Trophoblast cell (in vitro differentiated cells and primary cell): Measurements from ENCODE around the gene UBA1. TPM values are rescaled to one million over a fixed set of nuclear protein-coding genes. Genes with fewer than 3 reads are reported as not detected.
A peak's percentile ranks its signal among the peaks of the same experiment; 100 is the strongest.

Experiments used
- DNase-seq, 2 donors: peaks; one replicate each; pipeline ENCODE4 v3.0.0-alpha.2; 2016
- H2AFZ ChIP-seq: 2 replicates; pipeline ENCODE4 v1.6.1; 2013; ENCODE audit warnings: low read length, moderate library complexity, mild to moderate bottlenecking; ENCODE audit not compliant: insufficient read depth, poor library complexity
- H2AK5ac ChIP-seq: 2 replicates; pipeline ENCODE4 v1.6.1; 2013; ENCODE audit warnings: mild to moderate bottlenecking, low read length
- H2BK120ac ChIP-seq: 2 replicates; pipeline ENCODE4 v1.6.1; 2013; ENCODE audit warnings: low read length, mild to moderate bottlenecking, moderate library complexity; ENCODE audit not compliant: insufficient read depth, poor library complexity
- H2BK12ac ChIP-seq: 2 replicates; pipeline ENCODE4 v1.6.1; 2013; ENCODE audit warnings: mild to moderate bottlenecking, low read length, moderate library complexity
- H2BK5ac ChIP-seq: 2 replicates; pipeline ENCODE4 v1.6.1; 2013; ENCODE audit warnings: low read length, low read depth, moderate library complexity, mild to moderate bottlenecking; ENCODE audit not compliant: poor library complexity
- H3K14ac ChIP-seq: 2 replicates; pipeline ENCODE4 v1.6.1; 2013; ENCODE audit warnings: mild to moderate bottlenecking, low read length
- H3K18ac ChIP-seq: 2 replicates; pipeline ENCODE4 v1.6.1; 2013; ENCODE audit warnings: mild to moderate bottlenecking, low read length
- H3K23ac ChIP-seq: 2 replicates; pipeline ENCODE4 v1.6.1; 2013; ENCODE audit warnings: low read length
- H3K27ac ChIP-seq: 2 replicates; pipeline ENCODE4 v1.5.1; 2013; ENCODE audit warnings: low read depth, mild to moderate bottlenecking, inconsistent platforms, low read length, moderate library complexity
- H3K27me3 ChIP-seq: 2 replicates; pipeline ENCODE4 v1.6.1; 2013; ENCODE audit warnings: inconsistent platforms, mild to moderate bottlenecking, low read length, moderate library complexity; ENCODE audit not compliant: insufficient read depth
- H3K36me3 ChIP-seq, 2 experiments: 1 replicate in 1 of 2; 2 replicates in 1 of 2; pipeline ENCODE4 v1.6.1; 2013; ENCODE audit warnings: low read length in 2 of 2, mild to moderate bottlenecking in 2 of 2, moderate library complexity in 1 of 2; ENCODE audit not compliant: insufficient read depth in 2 of 2, control insufficient read depth in 1 of 2
- H3K4ac ChIP-seq: 2 replicates; pipeline ENCODE4 v1.6.1; 2013; ENCODE audit warnings: low read depth, mild to moderate bottlenecking, low read length, moderate library complexity
- H3K4me1 ChIP-seq, 2 experiments: 1 replicate in 1 of 2; 2 replicates in 1 of 2; pipeline ENCODE4 v1.6.1; 2013; ENCODE audit warnings: low read length in 2 of 2, mild to moderate bottlenecking in 2 of 2, moderate library complexity in 1 of 2; ENCODE audit not compliant: insufficient read depth in 2 of 2, control insufficient read depth in 1 of 2
- H3K4me2 ChIP-seq: 2 replicates; pipeline ENCODE4 v1.6.1; 2013; ENCODE audit warnings: inconsistent platforms, mild to moderate bottlenecking, low read length, moderate library complexity
- H3K4me3 ChIP-seq: 2 replicates; pipeline ENCODE4 v1.5.1; 2013; ENCODE audit warnings: mild to moderate bottlenecking, low read depth, low read length, inconsistent platforms
- H3K79me1 ChIP-seq: one replicate; pipeline ENCODE4 v1.6.1; 2013; ENCODE audit warnings: low read length
- H3K79me2 ChIP-seq: 2 replicates; pipeline ENCODE4 v1.6.1; 2013; ENCODE audit warnings: low read length, mild to moderate bottlenecking; ENCODE audit not compliant: control insufficient read depth, insufficient read depth, poor library complexity
- H3K9ac ChIP-seq: 2 replicates; pipeline ENCODE4 v1.6.1; 2013; ENCODE audit warnings: mild to moderate bottlenecking, low read length
- H3K9me3 ChIP-seq: 2 replicates; pipeline ENCODE4 v1.6.1; 2013; ENCODE audit warnings: low read depth, mild to moderate bottlenecking, control low read depth, inconsistent platforms, low read length; ENCODE audit not compliant: insufficient read depth
- H4K12ac ChIP-seq: 2 replicates; pipeline ENCODE4 v1.6.1; 2013; ENCODE audit warnings: low read depth, mild to moderate bottlenecking, low read length, moderate library complexity
- H4K8ac ChIP-seq: 2 replicates; pipeline ENCODE4 v1.6.1; 2013; ENCODE audit warnings: low read depth, mild to moderate bottlenecking, low read length, moderate library complexity
- H4K91ac ChIP-seq: one replicate; pipeline ENCODE4 v1.6.1; 2013; ENCODE audit warnings: low read depth, mild to moderate bottlenecking, low read length, moderate library complexity
- WGBS: extraction: QIAGEN DNeasy Blood & Tissue Kit; methylation state at CpG from one replicate; pipeline ENCODE4 v1.1.7; 2013; ENCODE audit warnings: missing lambda C conversion rate; ENCODE audit not compliant: insufficient read length, insufficient coverage; ENCODE audit errors: extremely low coverage; 5-methylcytosine and 5-hydroxymethylcytosine counted together
- polyA plus RNA-seq: library from polyadenylated mRNA; stranded (reverse); fragments of 200-250 nt; gene quantifications from 2 replicates; pipeline ENCODE4 v1.2.3, GENCODE V29; 2013

Gene UBA1
- 138 and 139 TPM in 2 replicates for polyA plus RNA-seq

- Histone ChIP-seq H3K79me2 (peaks cover 18% of the 10 kb centered on the region), H2BK120ac (peak within 1 kb of the TSS; percentile 78), H3K27ac (peak within 1 kb of the TSS; percentile 79), H2AK5ac (peak within 1 kb of the TSS; percentile 60), H4K8ac (peak within 1 kb of the TSS; percentile 89), H2BK12ac (no peak within 1 kb of the TSS), H3K4me3 (peak within 1 kb of the TSS; percentile 91), H3K4me2 (peak within 1 kb of the TSS; percentile 91), H3K9me3 (no peaks in the 10 kb centered on the region), H4K12ac (peak within 1 kb of the TSS; percentile 83), H3K9ac (peak within 1 kb of the TSS; percentile 97), H3K27me3 (no peaks in the 10 kb centered on the region), H3K23ac (no peak within 1 kb of the TSS), H3K4me1 (peaks cover 9 to 29% of the 10 kb centered on the region in 2 experiments), H3K79me1 (peaks cover 7% of the 10 kb centered on the region), H3K4ac (peak within 1 kb of the TSS; percentile 77), H2BK5ac (peak within 1 kb of the TSS; percentile 60), H2AFZ (no peak within 1 kb of the TSS), H4K91ac (peak within 1 kb of the TSS; percentile 95), H3K14ac (peak within 1 kb of the TSS; percentile 92), H3K36me3 (peaks cover 5 to 15% of the 10 kb centered on the region in 2 experiments), H3K18ac (peak within 1 kb of the TSS; percentile 88)
- DNase-seq = peak; percentile 92 to 100
- no CpG with 5 or more reads among the region's 50 CpGs for WGBS
Measured at GRCh38 chrX:47193475-47194193, at the start of gene UBA1. Gene UBA1 (plus strand): TSS chrX:47193829. CDS start chrX:47198803, 4,974 bp downstream.

- H2BK5ac ChIP-seq = peak overlapping the region; percentile 76
- peaks cover 10% of the 10 kb centered on the region for H3K79me1 ChIP-seq
- no peak for DNase-seq
- H4K8ac ChIP-seq = peak overlapping the region; percentile 94
- no peaks in the 10 kb centered on the region for H3K27me3 ChIP-seq
- peak overlapping the region; percentile 88 for H3K18ac ChIP-seq
- peak overlapping the region; percentile 95 for H3K14ac ChIP-seq
- no peaks in the 10 kb centered on the region for H3K9me3 ChIP-seq
- H2AK5ac ChIP-seq = peak overlapping the region; percentile 74
- H2BK120ac ChIP-seq = peak overlapping the region; percentile 76
- no CpG with 5 or more reads among the region's 46 CpGs for WGBS
- peak overlapping the region; percentile 90 for H4K91ac ChIP-seq
- H3K4me1 ChIP-seq = peaks cover 7% of the 10 kb centered on the region in 2 experiments
- peak overlapping the region; percentile 81 for H3K4me2 ChIP-seq
- H2AFZ ChIP-seq = peak overlapping the region; percentile 63
- H3K9ac ChIP-seq = peak overlapping the region; percentile 92
- H2BK12ac ChIP-seq = no peak overlapping the region
- peaks cover 14 to 17% of the 10 kb centered on the region in 2 experiments for H3K36me3 ChIP-seq
- H3K79me2 ChIP-seq = peaks cover 31% of the 10 kb centered on the region
- peak overlapping the region; percentile 87 for H3K4me3 ChIP-seq
- peak overlapping the region; percentile 97 for H3K4ac ChIP-seq
- peak overlapping the region; percentile 96 for H4K12ac ChIP-seq
- H3K27ac ChIP-seq = peak overlapping the region; percentile 91
- no peak overlapping the region for H3K23ac ChIP-seq
Measured at GRCh38 chrX:47143894-47144625, 49.6 kb upstream of the UBA1 start.

GRCh38 chrX:47144626-47145394 lies 48.8 kb upstream of the UBA1 start, which contains the start of the genes NDUFB11 and RBM10:
Gene NDUFB11 (minus strand): TSS chrX:47144702. CDS start chrX:47144679, 23 bp downstream.
Gene RBM10 (plus strand): TSS chrX:47145221. CDS start chrX:47147482, 2,261 bp downstream.
- Histone ChIP-seq H3K4ac (peak within 1 kb of the TSS; percentile 100), H2BK120ac (peak within 1 kb of the TSS; percentile 76), H3K14ac (peak within 1 kb of the TSS; percentile 98), H3K4me3 (peak within 1 kb of the TSS; percentile 90), H3K27me3 (no peaks in the 10 kb centered on the region), H3K79me1 (peaks cover 10% of the 10 kb centered on the region), H3K27ac (peak within 1 kb of the TSS; percentile 91), H3K23ac (no peak within 1 kb of the TSS), H2AFZ (peak within 1 kb of the TSS; percentile 85), H3K9ac (peak within 1 kb of the TSS; percentile 95), H3K9me3 (no peaks in the 10 kb centered on the region), H3K79me2 (peaks cover 31% of the 10 kb centered on the region), H2BK5ac (peak within 1 kb of the TSS; percentile 81), H4K8ac (peak within 1 kb of the TSS; percentile 96), H3K4me2 (peak within 1 kb of the TSS; percentile 81), H4K12ac (peak within 1 kb of the TSS; percentile 96), H3K18ac (peak within 1 kb of the TSS; percentile 99), H3K36me3 (peaks cover 17% of the 10 kb centered on the region in 2 experiments), H4K91ac (peak within 1 kb of the TSS; percentile 98), H2AK5ac (peak within 1 kb of the TSS; percentile 76), H3K4me1 (peaks cover 7% of the 10 kb centered on the region in 2 experiments), H2BK12ac (no peak within 1 kb of the TSS)
- WGBS = no CpG with 5 or more reads among the region's 54 CpGs
- peak; percentile 93 to 94 for DNase-seq
